ENCODE data around the gene M1AP. TPM values are rescaled to one million over a fixed set of nuclear protein-coding genes. Genes with fewer than 3 reads are reported as not detected.

M1AP gene
- total RNA-seq, 1 experiment from 2014 or later, result 7.6 TPM

DNA sequence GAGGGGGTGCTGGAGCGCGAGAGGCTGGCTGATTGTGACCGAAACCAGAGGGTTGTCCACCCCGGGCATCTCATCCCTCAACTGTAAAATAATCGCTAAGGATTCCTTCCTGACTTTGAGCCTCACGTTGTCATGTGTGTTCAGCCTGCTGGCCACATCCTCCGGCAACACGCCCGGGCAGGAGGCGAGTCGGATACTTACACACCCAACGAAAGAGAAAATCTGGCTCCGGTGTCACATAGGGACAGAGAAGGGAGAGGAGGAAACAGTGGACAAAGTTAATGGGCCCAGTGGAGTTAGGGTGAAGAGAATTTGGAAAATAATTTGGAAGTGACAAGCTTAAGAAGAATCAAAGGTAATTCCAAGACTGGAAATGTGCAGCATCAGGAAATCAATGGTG lies 131.5 kb downstream of the M1AP start:
- H3K14ac ChIP-seq (ENCODE audit: insufficient read depth, low read length), result no peak overlapping the region
- TF ChIP-seq, protein P1, sequence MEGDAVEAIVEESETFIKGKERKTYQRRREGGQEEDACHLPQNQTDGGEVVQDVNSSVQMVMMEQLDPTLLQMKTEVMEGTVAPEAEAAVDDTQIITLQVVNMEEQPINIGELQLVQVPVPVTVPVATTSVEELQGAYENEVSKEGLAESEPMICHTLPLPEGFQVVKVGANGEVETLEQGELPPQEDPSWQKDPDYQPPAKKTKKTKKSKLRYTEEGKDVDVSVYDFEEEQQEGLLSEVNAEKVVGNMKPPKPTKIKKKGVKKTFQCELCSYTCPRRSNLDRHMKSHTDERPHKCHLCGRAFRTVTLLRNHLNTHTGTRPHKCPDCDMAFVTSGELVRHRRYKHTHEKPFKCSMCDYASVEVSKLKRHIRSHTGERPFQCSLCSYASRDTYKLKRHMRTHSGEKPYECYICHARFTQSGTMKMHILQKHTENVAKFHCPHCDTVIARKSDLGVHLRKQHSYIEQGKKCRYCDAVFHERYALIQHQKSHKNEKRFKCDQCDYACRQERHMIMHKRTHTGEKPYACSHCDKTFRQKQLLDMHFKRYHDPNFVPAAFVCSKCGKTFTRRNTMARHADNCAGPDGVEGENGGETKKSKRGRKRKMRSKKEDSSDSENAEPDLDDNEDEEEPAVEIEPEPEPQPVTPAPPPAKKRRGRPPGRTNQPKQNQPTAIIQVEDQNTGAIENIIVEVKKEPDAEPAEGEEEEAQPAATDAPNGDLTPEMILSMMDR (conservative IDR thresholded peaks at IDR 0.05), result no peak
- Mint-ChIP-seq H3K4me1 (peaks cover 12 to 14% of the 10 kb centered on the region in 2 experiments), H3K36me3 (ENCODE audit: insufficient read depth in 1 of 3, low read depth in 3 of 3) (peaks cover 5 to 8% (median 6%) of the 10 kb centered on the region in 3 experiments; a peak in 5 of 7 replicates), H3K27ac (no peak overlapping the region), H3K27me3 (ENCODE audit: low read depth) (peaks cover 97% of the 10 kb centered on the region), H3K4me3 (peak overlapping the region in 1 of 2 experiments; percentile 1; a peak in 2 of 5 replicates), H3K9me3 (peaks cover 10 to 17% of the 10 kb centered on the region in 2 experiments)
- peaks cover 76% of the 10 kb centered on the region for H3K27me3 ChIP-seq (ENCODE audit: insufficient read depth, low read length)
- no peaks in the 10 kb centered on the region for H3K79me2 ChIP-seq (ENCODE audit: insufficient read depth, low read length)
- H3K4me1 ChIP-seq (ENCODE audit: insufficient read depth, low read length), result no peaks in the 10 kb centered on the region
- H3K23me2 ChIP-seq (ENCODE audit: insufficient read length, low read depth, low read length, poor library complexity, severe bottlenecking), result peaks cover 19% of the 10 kb centered on the region
- H2AFZ ChIP-seq (ENCODE audit: low read length), result no peak overlapping the region
- no peak overlapping the region for H3K23ac ChIP-seq (ENCODE audit: insufficient read length, low read depth, low read length)
- WGBS (ENCODE audit: extremely low coverage, insufficient read length, low lambda C conversion rate), result no CpG with 5 or more reads among the region's 13 CpGs
- no peaks in the 10 kb centered on the region for H3K79me1 ChIP-seq (ENCODE audit: insufficient read depth, low read depth, low read length, poor library complexity, severe bottlenecking)
- H2BK5ac ChIP-seq (ENCODE audit: insufficient read length, low read length), result no peak overlapping the region
- H3T11ph ChIP-seq (ENCODE audit: low read length), result no peak overlapping the region
- no peak for DNase-seq
- no peaks in the 10 kb centered on the region for H3K9me3 ChIP-seq (ENCODE audit: control insufficient read depth, low read depth, low read length)
- H2BK20ac ChIP-seq (ENCODE audit: low read depth, low read length, poor library complexity, severe bottlenecking), result no peak overlapping the region
- H4K91ac ChIP-seq (ENCODE audit: insufficient read length, low read depth, low read length), result no peak overlapping the region
- no peak overlapping the region for H3K56ac ChIP-seq (ENCODE audit: insufficient read length, low read depth, low read length)
- no peak overlapping the region for H3K4me2 ChIP-seq (ENCODE audit: insufficient read depth, insufficient read length, low read length)
- no peak overlapping the region for H2BK12ac ChIP-seq (ENCODE audit: insufficient read length, low read depth, low read length)
- no peak overlapping the region for H3K27ac ChIP-seq (ENCODE audit: insufficient read length, low read depth, low read length)
- no peak overlapping the region for H4K8ac ChIP-seq (replicated peaks; ENCODE audit: insufficient read length, low read depth, low read length)
- H4K20me1 ChIP-seq (ENCODE audit: control insufficient read depth, insufficient read depth, insufficient read length), result no peaks in the 10 kb centered on the region
- no peak overlapping the region for H2BK120ac ChIP-seq (ENCODE audit: low read depth, low read length, poor library complexity, severe bottlenecking)
- H4K5ac ChIP-seq (ENCODE audit: insufficient read length, low read depth, low read length), result no peak overlapping the region
- H2BK15ac ChIP-seq (ENCODE audit: low read depth, low read length), result no peak overlapping the region
- no peak overlapping the region for H3K9ac ChIP-seq (ENCODE audit: extremely low read depth, insufficient read length, low read length)
- no peak overlapping the region for H2AK5ac ChIP-seq (ENCODE audit: insufficient read length, low read length)
- H3K18ac ChIP-seq (ENCODE audit: insufficient read length, low read depth, low read length), result no peak overlapping the region
- no peak overlapping the region for H3K4ac ChIP-seq (ENCODE audit: low read depth, low read length)
